22Rv1 (cell line): ENCODE measurements around the gene ASB11.

Source experiments
- H3K27ac ChIP-seq: fragments of 450-650 bp; 2 replicates; pipeline ENCODE4 v1.5.1; 2017
- ZFX ChIP-seq: fragments of 450-650 bp; IDR thresholded peaks from 2 replicates; pipeline ENCODE4 v1.6.1; 2017; ENCODE audit warnings: antibody characterized with exemption, borderline replicate concordance
- TF ChIP-seq, protein P1 (sequence below): fragments of 450-650 bp; IDR thresholded peaks from 2 replicates; pipeline ENCODE4 v1.5.1; 2017; ENCODE audit warnings: mild to moderate bottlenecking

The ASB11 gene

GRCh38 chrX:15311119-15311518, 4.3 kb downstream of the ASB11 start:
- TF ChIP-seq ZFX, result no peak
- TF ChIP-seq, protein P1, sequence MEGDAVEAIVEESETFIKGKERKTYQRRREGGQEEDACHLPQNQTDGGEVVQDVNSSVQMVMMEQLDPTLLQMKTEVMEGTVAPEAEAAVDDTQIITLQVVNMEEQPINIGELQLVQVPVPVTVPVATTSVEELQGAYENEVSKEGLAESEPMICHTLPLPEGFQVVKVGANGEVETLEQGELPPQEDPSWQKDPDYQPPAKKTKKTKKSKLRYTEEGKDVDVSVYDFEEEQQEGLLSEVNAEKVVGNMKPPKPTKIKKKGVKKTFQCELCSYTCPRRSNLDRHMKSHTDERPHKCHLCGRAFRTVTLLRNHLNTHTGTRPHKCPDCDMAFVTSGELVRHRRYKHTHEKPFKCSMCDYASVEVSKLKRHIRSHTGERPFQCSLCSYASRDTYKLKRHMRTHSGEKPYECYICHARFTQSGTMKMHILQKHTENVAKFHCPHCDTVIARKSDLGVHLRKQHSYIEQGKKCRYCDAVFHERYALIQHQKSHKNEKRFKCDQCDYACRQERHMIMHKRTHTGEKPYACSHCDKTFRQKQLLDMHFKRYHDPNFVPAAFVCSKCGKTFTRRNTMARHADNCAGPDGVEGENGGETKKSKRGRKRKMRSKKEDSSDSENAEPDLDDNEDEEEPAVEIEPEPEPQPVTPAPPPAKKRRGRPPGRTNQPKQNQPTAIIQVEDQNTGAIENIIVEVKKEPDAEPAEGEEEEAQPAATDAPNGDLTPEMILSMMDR, result no peak

DNA sequence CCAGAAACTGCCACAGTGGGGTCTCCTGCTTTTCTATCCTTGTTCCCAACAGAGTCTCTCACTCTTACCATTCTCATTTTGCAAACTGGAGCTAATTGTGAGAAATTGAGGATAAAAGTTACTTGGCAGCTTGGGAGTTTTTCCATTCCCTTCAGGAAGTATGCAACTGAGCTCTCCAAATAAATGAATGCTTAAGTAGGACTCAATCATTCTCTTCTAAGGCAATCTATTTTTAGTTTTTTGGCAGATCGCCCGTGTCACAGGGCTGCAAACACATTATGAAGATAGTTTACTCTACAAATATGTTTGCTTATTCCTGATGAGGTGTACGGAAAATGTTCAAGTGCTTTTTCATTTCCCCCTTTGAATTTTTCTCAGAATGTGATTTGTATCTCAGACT, 5.3 kb downstream of the ASB11 start:
- peak overlapping the region; percentile 92 for H3K27ac ChIP-seq
- no peak for TF ChIP-seq ZFX
- TF ChIP-seq, protein P1, result no peak

More at GRCh38 chrX:15311119-15311518, 4.3 kb downstream of the ASB11 start:
- H3K27ac ChIP-seq, result peak overlapping the region; percentile 92

- H3K27ac ChIP-seq, result peak overlapping the region; percentile 17; the same call in 1 of the 2 replicates
Measured at GRCh38 chrX:15305899-15306298, 9.5 kb downstream of the ASB11 start.

DNA sequence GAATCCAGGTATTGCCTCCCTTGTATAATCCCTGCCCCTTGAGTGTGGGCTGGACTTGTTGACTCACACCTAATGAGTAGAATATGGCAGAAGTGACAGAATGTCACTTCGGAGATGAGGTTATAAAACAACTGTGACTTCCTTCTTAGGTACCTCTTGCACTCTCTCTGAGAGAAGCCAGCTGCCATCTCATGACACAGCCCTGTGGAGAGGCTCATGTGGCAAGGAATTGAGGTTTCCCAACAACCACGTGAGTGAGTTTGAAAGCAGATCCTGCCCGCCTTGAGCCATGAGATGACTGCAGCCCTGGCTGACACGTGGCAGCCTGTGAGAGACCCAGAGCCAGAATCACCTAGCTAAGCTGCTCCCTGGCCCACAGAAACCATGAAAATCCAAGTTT, 13.5 kb downstream of the ASB11 start:
- TF ChIP-seq ZFX, result no peak
- TF ChIP-seq, protein P1, result no peak
- H3K27ac ChIP-seq, result peak overlapping the region; percentile 93

DNA sequence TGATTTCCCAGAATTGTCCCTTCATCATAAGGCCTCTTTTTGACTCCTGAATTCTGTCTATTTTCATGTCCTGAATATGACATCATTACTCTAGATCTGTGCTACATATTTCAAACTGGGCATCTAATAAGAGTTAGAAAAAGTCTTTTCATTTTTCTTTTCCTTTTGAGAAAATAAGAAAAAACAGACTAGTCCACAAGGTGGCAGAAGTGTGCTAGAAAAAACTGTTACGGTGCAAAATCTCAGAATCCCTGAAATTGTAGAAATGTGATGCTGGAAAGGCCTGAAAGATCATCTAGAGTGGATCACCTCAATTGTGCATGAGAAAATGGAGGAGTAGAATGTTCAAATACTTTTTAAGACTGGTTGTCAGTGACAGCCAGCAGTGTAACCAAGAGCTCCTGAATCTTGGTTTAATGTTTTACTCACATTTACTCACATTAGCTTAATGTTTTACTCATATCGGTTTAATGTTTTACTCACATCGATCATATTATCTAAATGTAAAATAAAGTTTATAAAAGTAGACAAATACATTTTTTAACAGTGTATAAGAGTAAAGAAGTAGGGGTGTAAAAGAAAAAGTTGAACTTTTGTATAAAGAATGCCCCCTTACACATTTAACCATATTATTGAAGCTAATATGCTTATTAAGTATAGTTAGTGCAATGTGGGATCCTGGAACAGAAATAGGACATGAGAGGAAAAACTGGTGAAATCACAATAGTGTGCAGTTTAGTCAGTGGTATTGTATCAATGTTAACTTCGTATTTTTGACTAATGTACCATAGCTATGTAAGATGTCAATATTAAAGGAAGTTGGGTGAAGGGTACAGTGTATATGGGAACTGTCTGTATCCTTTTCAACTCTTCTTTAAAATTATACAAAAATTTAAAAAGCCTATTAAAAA, 15.2 kb downstream of the ASB11 start:
- H3K27ac ChIP-seq, result peak overlapping the region; percentile 93

GRCh38 chrX:15298780-15299179, 16.7 kb downstream of the ASB11 start:
- no peak for TF ChIP-seq ZFX
- H3K27ac ChIP-seq, result peak overlapping the region; percentile 93

More for the DNA sequence above, 15.2 kb downstream of the ASB11 start:
- TF ChIP-seq ZFX, result no peak
- TF ChIP-seq, protein P1, result peak; percentile 56

GRCh38 chrX:15298201-15298600, 17.2 kb downstream of the ASB11 start:
- H3K27ac ChIP-seq, result peak overlapping the region; percentile 93
- TF ChIP-seq, protein P1, result no peak
- TF ChIP-seq ZFX, result no peak

DNA sequence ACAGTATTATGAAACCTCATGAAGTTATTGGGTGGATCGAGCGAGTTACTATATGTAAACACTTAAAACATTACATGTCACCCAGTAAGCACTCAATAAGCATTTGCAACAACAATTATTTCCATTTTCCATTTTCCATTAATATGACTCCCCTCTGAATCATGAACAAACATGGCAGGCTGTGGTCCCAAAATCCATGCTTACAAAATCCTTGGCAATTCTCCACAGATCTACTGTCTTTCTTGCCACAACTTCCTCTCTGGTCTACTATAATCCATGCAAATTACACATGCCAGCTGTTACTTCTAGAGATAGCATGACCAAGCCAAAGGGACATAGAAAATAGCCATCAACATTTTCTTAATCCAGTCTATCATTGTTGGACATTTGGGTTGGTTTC, 22.0 kb downstream of the ASB11 start:
- peak overlapping the region; percentile 85 for H3K27ac ChIP-seq
- no peak for TF ChIP-seq ZFX
- TF ChIP-seq, protein P1, result no peak
